GM10266 (cell line): ENCODE results near the gene PSMA5.
"Not testable (repeated sequence)": the region's sequence is repeated elsewhere in the genome, so short reads cannot be mapped to it uniquely, and the experiment has no call there.

ENCODE experiments used
- DNase-seq: peaks from one replicate; pipeline ENCODE4 v3.0.0; 2012; ENCODE audit errors: extremely low spot score
- TF ChIP-seq, protein P1 (sequence below): IDR thresholded peaks from 2 replicates; pipeline ENCODE4 v1.5.1; 2012; ENCODE audit warnings: mild to moderate bottlenecking, low read depth; ENCODE audit not compliant: control insufficient read depth, insufficient read depth; ENCODE audit errors: missing control alignments

The PSMA5 gene

DNA sequence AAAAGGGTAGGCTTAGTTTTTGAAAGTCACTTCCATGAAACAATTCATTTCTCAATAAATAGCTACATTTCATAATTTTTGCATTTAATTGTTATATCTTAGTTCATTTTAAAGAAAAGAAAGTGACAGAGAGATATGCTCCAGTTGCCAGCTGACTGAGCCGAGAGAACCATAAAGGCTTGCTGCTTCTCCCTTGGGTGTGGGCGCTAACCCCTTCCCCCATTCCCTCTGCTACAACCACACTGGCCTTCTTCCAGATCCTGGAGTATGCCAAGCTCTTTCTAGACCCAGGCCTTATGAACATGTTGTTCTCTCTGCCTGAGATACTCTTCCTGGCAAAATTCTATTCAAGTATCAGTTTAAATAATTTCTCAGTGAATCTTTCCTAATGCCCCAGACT, 40.8 kb downstream of the PSMA5 start:
- no peak for DNase-seq
- TF ChIP-seq, protein P1, sequence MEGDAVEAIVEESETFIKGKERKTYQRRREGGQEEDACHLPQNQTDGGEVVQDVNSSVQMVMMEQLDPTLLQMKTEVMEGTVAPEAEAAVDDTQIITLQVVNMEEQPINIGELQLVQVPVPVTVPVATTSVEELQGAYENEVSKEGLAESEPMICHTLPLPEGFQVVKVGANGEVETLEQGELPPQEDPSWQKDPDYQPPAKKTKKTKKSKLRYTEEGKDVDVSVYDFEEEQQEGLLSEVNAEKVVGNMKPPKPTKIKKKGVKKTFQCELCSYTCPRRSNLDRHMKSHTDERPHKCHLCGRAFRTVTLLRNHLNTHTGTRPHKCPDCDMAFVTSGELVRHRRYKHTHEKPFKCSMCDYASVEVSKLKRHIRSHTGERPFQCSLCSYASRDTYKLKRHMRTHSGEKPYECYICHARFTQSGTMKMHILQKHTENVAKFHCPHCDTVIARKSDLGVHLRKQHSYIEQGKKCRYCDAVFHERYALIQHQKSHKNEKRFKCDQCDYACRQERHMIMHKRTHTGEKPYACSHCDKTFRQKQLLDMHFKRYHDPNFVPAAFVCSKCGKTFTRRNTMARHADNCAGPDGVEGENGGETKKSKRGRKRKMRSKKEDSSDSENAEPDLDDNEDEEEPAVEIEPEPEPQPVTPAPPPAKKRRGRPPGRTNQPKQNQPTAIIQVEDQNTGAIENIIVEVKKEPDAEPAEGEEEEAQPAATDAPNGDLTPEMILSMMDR: no peak

DNA sequence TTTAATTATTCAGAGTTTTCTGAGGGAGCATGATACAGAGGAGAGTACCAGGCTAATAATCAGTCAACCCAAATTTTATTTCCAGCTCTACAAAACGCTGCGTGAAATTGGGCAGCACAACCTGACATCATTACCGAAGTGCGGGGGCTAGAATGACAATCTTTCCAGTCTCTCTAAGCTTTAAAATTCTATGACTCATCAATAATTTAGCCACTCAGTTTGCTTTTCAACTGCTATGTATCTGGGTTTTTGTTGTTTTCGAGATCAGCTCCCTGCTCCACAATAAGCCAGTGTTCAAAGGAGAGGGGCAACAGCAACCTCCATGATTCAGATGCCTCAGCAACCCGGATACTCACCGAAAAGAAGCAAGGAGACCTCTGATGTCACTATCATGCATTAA, 42.4 kb downstream of the PSMA5 start:
- no peak for DNase-seq
- TF ChIP-seq, protein P1: no peak

DNA sequence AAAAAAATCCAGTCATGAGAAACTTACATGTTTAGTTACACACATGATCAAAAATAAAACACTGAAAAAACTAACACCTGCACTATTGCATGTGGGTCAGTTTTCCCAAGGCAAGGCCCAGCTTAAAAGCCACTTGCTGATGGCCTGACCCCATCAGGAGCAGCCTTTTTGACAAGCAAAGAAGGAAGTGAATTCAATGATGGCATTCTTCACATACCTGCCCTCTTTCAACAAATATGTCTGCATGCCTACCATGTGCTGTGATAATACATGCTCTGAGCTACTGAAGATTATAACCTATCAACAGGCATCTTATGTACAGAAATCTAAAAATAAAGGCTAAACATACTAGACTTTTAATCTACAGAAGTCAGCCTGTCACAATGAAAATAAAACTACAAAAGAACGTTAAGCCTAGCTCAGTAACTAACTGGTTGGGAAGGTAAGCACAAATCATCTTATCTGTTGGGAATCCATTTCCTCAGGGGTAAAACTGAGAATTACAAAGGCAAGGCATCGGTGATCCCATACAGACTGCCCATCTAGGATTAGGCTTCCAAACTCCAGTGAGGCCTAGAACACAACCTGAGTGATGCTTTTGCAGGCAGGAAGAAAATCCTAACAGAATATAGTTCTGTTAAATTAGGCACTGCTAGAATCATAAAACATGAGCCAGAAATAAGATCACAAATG, 43.0 kb downstream of the PSMA5 start:
- TF ChIP-seq, protein P1: no peak
- DNase-seq: no peak

DNA sequence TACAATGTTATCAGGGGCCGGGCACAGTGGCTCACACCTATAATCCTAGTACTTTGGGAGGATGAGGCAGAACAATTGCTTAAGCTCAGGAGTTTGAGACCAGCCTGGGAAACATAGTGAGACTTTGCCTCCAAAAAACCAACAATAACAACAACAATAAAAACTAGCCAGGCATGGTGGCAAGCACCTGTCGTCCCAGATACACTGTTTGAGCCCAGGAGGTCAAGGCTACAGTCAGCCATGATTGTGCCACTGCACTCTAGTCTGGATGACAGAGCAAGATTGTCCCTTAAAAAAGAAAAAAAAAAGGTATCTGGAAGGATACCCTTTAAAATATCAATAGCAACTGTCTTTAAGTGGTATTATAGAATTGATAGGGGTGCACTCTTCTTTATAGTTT, 44.7 kb downstream of the PSMA5 start:
- no peak for DNase-seq
- TF ChIP-seq, protein P1: no peak

DNA sequence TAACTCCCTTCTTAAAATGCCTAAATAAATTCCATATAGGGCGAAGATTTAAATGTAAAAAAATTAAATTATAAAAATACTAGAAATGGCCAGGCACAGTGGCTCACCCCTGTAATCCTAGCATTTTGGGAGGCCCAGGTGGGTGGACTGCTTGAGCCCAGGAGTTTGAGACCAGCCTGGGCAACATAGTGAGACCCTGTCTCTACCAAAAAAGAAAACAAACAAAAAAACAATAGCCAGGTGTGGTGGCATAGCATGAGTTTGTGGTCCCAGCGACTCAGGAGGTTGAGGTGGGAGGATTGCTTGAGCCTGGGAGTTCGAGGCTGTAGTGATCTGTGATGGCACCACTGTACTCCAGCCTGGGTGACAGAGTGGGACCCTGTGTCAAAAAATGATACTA, 46.3 kb downstream of the PSMA5 start:
- TF ChIP-seq, protein P1: no peak
- no peak for DNase-seq

DNA sequence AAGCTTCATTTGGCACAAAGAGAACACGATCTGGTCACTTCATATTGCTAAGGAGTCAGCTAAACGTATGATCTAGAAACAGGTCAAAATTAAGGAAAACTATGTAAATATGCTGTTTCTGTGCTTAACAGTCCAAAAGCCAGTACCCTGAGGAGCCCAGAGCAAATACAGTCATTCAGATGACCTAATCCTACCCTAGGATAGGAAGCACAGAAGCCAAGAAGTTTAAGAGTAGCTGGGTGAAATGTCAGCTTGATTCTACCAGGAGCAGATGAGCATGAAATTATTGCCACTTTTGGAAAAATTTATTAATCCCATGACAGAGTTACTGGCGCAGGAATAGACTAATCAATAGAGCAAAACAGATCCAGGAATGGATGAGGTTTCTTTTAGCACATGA, 46.8 kb downstream of the PSMA5 start:
- DNase-seq: no peak
- TF ChIP-seq, protein P1: no peak

DNA sequence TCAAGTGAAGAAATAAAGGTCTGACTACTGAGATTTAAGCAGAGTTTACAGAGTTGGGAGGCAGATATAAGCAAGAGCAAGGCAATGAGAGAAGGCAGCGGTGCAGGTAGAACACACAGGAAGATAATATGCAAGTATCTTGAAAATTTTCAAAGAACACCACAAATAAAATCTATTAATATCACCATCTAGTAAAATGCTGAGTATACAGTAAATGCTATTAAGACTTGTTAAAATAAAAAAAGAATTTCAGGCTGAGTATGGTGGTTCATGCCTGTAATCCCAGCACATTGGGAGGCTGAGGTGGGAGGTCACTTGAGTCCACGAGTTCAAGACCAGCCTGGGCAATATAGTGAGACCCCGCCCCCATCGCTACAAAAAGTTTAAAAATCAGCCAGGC, 48.5 kb downstream of the PSMA5 start:
- TF ChIP-seq, protein P1: no peak
- DNase-seq: no peak

DNA sequence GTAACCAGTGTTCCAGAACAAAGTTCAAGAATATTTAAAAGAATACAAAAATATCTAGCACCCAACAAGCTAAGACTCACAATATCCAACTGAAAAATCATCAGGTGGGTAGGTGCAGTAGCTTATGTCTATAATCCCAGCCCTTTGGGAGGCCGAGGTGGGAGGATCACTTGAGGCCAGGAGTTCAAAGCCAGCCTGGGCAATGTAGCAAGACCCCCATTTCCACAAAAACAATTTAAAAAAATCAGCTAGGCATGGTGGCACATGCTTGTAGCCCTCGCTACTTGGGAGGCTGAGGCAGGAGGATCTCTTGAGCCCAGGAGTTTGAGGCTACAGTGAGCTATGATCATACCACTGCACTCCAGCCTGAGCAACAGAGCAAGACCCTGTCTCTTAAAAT, 52.6 kb downstream of the PSMA5 start:
- DNase-seq: not testable (repeated sequence)
